ENCODE data around the gene TJP1. TPM values are rescaled to one million over a fixed set of nuclear protein-coding genes. Genes with fewer than 3 reads are reported as not detected.

Gene TJP1
- total RNA-seq, 2 donors from 2014 or later, result 131 to 145 TPM

DNA sequence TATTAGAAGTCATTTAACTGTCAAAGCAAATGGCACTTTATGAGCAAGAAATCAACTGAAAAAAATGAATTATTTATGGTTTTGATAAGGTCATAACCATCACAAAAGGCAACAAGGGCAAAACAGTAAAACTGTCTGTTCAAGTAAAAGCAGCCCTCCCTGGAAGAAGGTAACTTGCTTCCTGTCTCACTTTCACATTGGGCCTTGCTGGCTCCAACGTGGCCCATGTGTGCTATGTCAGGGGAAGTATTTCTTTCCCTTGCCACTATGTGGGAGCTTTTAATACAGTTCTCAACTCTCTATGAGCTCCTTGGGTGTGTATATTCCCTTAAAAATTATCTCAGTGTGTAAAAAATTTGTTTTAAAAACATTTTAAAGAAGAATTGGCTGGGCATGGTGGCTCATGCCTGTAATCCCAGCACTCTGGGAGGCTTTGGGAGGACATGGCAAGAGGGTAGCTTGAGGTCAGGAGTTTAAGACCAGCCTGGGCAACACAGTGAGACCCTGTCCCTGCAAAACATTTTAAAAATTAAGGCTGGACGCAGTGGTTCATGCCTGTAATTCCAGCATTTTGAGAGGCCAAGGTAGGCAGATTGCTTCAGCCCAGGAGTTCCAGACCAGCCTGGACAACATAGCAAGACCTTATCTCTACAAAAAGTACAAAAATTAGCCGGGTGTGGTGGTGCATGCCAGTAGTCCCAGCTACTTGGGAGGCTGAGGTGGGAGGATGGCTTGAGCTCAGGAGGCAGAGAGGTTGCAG is 45.2 kb upstream of the TJP1 start:
- H3K9me3 ChIP-seq (ENCODE audit: control insufficient read depth, low read length), result peaks cover 5% of the 10 kb centered on the region
- H3K4me3 ChIP-seq (ENCODE audit: low read length), result no peak overlapping the region
- H3K36me3 ChIP-seq (ENCODE audit: control insufficient read depth, insufficient read depth, low read length), result no peaks in the 10 kb centered on the region
- no peaks in the 10 kb centered on the region for H3K27me3 ChIP-seq (ENCODE audit: control insufficient read depth, insufficient read depth, low read length, poor library complexity, severe bottlenecking)
- Mint-ChIP-seq H3K27ac (no peak overlapping the region), H3K27me3 (ENCODE audit: insufficient read depth) (no peaks in the 10 kb centered on the region), H3K9me3 (no peaks in the 10 kb centered on the region), H3K36me3 (ENCODE audit: low read depth) (no peaks in the 10 kb centered on the region), H3K4me1 (peaks cover 28% of the 10 kb centered on the region), H3K4me3 (no peak overlapping the region)
- no peak overlapping the region for H3K9ac ChIP-seq (ENCODE audit: extremely low read depth, low read length, poor library complexity, severe bottlenecking)
- H3K4me1 ChIP-seq (ENCODE audit: control insufficient read depth, insufficient read depth, low read length), result peaks cover 12% of the 10 kb centered on the region
- TF ChIP-seq, protein P1, sequence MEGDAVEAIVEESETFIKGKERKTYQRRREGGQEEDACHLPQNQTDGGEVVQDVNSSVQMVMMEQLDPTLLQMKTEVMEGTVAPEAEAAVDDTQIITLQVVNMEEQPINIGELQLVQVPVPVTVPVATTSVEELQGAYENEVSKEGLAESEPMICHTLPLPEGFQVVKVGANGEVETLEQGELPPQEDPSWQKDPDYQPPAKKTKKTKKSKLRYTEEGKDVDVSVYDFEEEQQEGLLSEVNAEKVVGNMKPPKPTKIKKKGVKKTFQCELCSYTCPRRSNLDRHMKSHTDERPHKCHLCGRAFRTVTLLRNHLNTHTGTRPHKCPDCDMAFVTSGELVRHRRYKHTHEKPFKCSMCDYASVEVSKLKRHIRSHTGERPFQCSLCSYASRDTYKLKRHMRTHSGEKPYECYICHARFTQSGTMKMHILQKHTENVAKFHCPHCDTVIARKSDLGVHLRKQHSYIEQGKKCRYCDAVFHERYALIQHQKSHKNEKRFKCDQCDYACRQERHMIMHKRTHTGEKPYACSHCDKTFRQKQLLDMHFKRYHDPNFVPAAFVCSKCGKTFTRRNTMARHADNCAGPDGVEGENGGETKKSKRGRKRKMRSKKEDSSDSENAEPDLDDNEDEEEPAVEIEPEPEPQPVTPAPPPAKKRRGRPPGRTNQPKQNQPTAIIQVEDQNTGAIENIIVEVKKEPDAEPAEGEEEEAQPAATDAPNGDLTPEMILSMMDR (conservative IDR thresholded peaks at IDR 0.05), result no peak
- DNase-seq, result no peak
- 95 to 100% methylated on average over 1 to 3 of the region's 3 CpGs for WGBS, 2 experiments (ENCODE audit: insufficient coverage in 1 of 2, insufficient read length in 1 of 2)
- no peak overlapping the region for H3K27ac ChIP-seq (ENCODE audit: low read depth, low read length)

DNA sequence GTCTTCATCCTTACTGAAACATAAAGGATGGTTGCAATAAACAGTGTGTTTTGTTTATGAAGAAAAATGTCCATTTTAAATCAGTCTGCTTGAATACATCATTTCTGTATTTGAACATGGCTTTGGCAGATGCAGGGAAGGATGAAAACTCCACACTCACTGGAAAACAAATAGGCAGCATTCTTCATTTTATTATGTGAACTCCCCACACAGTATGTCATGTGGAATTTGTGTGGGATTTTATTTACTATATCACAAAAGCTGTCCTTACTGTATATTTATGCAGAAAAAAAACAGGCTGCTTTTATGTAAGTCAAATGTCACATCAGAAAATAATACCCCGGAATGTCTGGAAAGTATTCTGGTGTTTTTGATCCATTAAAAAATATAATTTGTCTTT is 44.1 kb upstream of the TJP1 start:
- no peaks in the 10 kb centered on the region for H3K36me3 Mint-ChIP-seq (ENCODE audit: low read depth)
- H3K4me3 Mint-ChIP-seq, result no peak overlapping the region
- Histone ChIP-seq H3K9ac (ENCODE audit: extremely low read depth, low read length, poor library complexity, severe bottlenecking) (no peak overlapping the region), H3K27me3 (ENCODE audit: control insufficient read depth, insufficient read depth, low read length, poor library complexity, severe bottlenecking) (no peaks in the 10 kb centered on the region), H3K36me3 (ENCODE audit: control insufficient read depth, insufficient read depth, low read length) (no peaks in the 10 kb centered on the region), H3K9me3 (ENCODE audit: control insufficient read depth, low read length) (peaks cover 5% of the 10 kb centered on the region), H3K4me3 (ENCODE audit: low read length) (no peak overlapping the region), H3K4me1 (ENCODE audit: control insufficient read depth, insufficient read depth, low read length) (peaks cover 10% of the 10 kb centered on the region), H3K27ac (ENCODE audit: low read depth, low read length) (no peak overlapping the region)
- WGBS, 2 experiments (ENCODE audit: insufficient coverage in 1 of 2, insufficient read length in 1 of 2), result 83% methylated on average over 1 of the region's 1 CpG; no CpG with 5 or more reads in 1 of the 2 experiments
- no peak overlapping the region for H3K27ac Mint-ChIP-seq
- no peak for DNase-seq
- no peaks in the 10 kb centered on the region for H3K9me3 Mint-ChIP-seq
- TF ChIP-seq, protein P1 (conservative IDR thresholded peaks at IDR 0.05), result no peak
- peaks cover 35% of the 10 kb centered on the region for H3K4me1 Mint-ChIP-seq
- no peaks in the 10 kb centered on the region for H3K27me3 Mint-ChIP-seq (ENCODE audit: insufficient read depth)

DNA sequence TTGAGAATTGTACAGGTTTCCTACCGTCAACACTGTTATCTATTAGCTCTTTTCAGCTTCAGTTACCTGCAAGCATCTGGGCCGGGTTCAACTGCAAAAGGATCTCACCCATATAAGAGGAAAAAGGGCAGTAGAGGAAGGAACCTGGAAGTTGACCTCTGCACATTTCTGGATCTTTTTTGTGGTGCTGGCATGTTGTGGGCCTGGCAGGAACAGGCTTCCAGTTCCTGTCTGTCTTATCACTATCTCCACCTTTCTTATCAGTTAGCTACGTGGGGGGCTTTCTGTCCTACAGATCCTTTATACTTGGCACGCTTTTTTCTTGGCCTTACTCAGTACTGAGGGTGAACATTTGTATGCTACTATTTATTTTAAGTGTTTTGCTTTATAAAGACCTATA is 42.2 kb upstream of the TJP1 start:
- TF ChIP-seq, protein P1 (conservative IDR thresholded peaks at IDR 0.05), result no peak
- Mint-ChIP-seq H3K36me3 (ENCODE audit: low read depth) (no peaks in the 10 kb centered on the region), H3K27me3 (ENCODE audit: insufficient read depth) (no peaks in the 10 kb centered on the region), H3K4me1 (peaks cover 22% of the 10 kb centered on the region), H3K9me3 (no peaks in the 10 kb centered on the region), H3K27ac (no peak overlapping the region), H3K4me3 (no peak overlapping the region)
- Histone ChIP-seq H3K4me1 (ENCODE audit: control insufficient read depth, insufficient read depth, low read length) (peaks cover 5% of the 10 kb centered on the region), H3K36me3 (ENCODE audit: control insufficient read depth, insufficient read depth, low read length) (no peaks in the 10 kb centered on the region), H3K9me3 (ENCODE audit: control insufficient read depth, low read length) (peaks cover 5% of the 10 kb centered on the region), H3K27ac (ENCODE audit: low read depth, low read length) (no peak overlapping the region), H3K4me3 (ENCODE audit: low read length) (no peak overlapping the region), H3K9ac (ENCODE audit: extremely low read depth, low read length, poor library complexity, severe bottlenecking) (no peak overlapping the region), H3K27me3 (ENCODE audit: control insufficient read depth, insufficient read depth, low read length, poor library complexity, severe bottlenecking) (no peaks in the 10 kb centered on the region)
- 84% methylated on average over 3 of the region's 4 CpGs; no CpG with 5 or more reads in 1 of the 2 experiments for WGBS, 2 experiments (ENCODE audit: insufficient coverage in 1 of 2, insufficient read length in 1 of 2)
- DNase-seq, result no peak
